Measurements from ENCODE around the gene TNFSF13. TPM values are rescaled to one million over a fixed set of nuclear protein-coding genes. Genes with fewer than 3 reads are reported as not detected.

Gene TNFSF13, protein sequence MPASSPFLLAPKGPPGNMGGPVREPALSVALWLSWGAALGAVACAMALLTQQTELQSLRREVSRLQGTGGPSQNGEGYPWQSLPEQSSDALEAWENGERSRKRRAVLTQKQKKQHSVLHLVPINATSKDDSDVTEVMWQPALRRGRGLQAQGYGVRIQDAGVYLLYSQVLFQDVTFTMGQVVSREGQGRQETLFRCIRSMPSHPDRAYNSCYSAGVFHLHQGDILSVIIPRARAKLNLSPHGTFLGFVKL
- 14.4 and 15.3 TPM in 2 replicates for total RNA-seq

DNA sequence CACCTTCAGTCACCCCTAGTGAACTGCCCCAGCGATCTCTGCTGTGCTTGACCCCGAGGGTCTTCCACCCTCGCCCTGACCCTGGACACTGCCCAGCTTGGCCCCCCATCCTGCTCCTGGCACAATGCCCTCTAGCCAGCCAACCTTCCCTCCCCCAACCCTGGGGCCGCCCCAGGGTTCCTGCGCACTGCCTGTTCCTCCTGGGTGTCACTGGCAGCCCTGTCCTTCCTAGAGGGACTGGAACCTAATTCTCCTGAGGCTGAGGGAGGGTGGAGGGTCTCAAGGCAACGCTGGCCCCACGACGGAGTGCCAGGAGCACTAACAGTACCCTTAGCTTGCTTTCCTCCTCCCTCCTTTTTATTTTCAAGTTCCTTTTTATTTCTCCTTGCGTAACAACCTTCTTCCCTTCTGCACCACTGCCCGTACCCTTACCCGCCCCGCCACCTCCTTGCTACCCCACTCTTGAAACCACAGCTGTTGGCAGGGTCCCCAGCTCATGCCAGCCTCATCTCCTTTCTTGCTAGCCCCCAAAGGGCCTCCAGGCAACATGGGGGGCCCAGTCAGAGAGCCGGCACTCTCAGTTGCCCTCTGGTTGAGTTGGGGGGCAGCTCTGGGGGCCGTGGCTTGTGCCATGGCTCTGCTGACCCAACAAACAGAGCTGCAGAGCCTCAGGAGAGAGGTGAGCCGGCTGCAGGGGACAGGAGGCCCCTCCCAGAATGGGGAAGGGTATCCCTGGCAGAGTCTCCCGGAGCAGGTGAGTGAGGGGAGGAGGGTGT lies at the start of gene TNFSF13:
Gene TNFSF13 (plus strand): TSS at position 207 of the 776 bp plus-strand sequence. CDS start 290 bp downstream, at position 497.
- DNase-seq (no peak), ATAC-seq (ENCODE audit: low read depth) (no peak)
- Mint-ChIP-seq H3K9me3 (no peaks in the 10 kb centered on the region), H3K4me3 (peak within 1 kb of the TSS; percentile 84), H3K27ac (peak within 1 kb of the TSS; percentile 96), H3K4me1 (peaks cover 67% of the 10 kb centered on the region), H3K36me3 (ENCODE audit: low read depth) (peaks cover 22% of the 10 kb centered on the region), H3K27me3 (no peaks in the 10 kb centered on the region)
- ChIA-PET CTCF (interaction anchor here (1.0 to 6.1 kb wide), 4 partner anchors 40 to 203 kb away, joined by 3 to 364 read pairs (median 4); partner anchors contain the start of gene TMEM95), POLR2A (interaction anchor here (0.6 to 7.9 kb wide), 14 partner anchors 8 to 689 kb away, joined by 3 to 98 read pairs (median 10); partner anchors contain the start of genes CD68, CTC1, MPDU1 and POLR2A)
- intact Hi-C loops (cut with micrococcal nuclease) = no loop called here
- TF ChIP-seq, protein P1, sequence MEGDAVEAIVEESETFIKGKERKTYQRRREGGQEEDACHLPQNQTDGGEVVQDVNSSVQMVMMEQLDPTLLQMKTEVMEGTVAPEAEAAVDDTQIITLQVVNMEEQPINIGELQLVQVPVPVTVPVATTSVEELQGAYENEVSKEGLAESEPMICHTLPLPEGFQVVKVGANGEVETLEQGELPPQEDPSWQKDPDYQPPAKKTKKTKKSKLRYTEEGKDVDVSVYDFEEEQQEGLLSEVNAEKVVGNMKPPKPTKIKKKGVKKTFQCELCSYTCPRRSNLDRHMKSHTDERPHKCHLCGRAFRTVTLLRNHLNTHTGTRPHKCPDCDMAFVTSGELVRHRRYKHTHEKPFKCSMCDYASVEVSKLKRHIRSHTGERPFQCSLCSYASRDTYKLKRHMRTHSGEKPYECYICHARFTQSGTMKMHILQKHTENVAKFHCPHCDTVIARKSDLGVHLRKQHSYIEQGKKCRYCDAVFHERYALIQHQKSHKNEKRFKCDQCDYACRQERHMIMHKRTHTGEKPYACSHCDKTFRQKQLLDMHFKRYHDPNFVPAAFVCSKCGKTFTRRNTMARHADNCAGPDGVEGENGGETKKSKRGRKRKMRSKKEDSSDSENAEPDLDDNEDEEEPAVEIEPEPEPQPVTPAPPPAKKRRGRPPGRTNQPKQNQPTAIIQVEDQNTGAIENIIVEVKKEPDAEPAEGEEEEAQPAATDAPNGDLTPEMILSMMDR (IDR thresholded peaks at IDR 0.05) = no peak

DNA sequence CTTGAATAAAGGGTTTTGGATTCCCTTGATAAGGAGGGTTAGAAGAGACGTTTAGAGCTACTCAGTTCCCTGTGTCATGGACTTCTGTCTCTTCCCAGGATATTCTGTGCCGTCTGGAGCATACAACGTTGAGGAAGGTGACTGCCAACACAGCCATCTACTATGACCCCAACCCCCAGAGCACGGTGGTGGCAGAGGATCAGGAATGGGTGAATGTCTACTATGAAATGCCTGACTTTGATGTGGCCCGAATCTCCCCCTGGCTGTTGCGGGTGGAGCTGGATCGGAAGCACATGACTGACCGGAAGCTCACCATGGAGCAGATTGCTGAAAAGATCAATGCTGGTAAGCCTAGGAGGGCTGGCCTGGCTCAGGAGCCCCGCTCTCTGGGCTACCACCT lies 49.7 kb upstream of the TNFSF13 start:
- intact Hi-C loops (cut with micrococcal nuclease) = no loop called here
- ATAC-seq (ENCODE audit: low read depth) = no peak
- Mint-ChIP-seq H3K27ac (no peak overlapping the region), H3K36me3 (ENCODE audit: low read depth) (peaks cover 91% of the 10 kb centered on the region), H3K27me3 (no peaks in the 10 kb centered on the region), H3K9me3 (no peaks in the 10 kb centered on the region), H3K4me3 (no peak overlapping the region), H3K4me1 (no peaks in the 10 kb centered on the region)
- TF ChIP-seq, protein P1 (IDR thresholded peaks at IDR 0.05) = no peak
- no peak for DNase-seq
- CTCF ChIA-PET = interaction anchor here (1.8 kb wide), 1 partner anchor 52 kb away, joined by 8 read pairs; the partner anchor contains the start of gene SENP3
- POLR2A ChIA-PET = no interaction called here

DNA sequence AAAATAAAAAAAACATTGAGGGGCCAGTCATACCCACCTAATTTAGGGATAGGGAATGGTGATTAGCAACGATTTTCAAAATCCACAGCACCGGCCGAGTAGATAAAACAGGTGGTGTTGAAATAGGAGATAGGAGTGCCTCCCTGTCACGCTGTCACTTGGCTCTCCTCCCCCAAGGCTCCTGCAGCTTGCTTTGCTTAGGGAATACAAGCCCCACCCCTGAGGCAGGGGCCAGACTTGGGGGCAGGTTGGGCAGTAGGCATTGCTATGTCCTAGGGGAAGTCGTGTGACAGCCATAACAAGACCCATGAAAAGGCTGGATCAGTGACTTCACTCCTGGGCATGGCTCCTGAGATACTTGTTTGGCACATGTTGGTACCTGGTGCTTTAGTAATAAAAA lies 48.6 kb upstream of the TNFSF13 start:
- Mint-ChIP-seq H3K36me3 (ENCODE audit: low read depth) (peaks cover 95% of the 10 kb centered on the region), H3K4me3 (no peak overlapping the region), H3K27me3 (no peaks in the 10 kb centered on the region), H3K4me1 (no peaks in the 10 kb centered on the region), H3K9me3 (no peaks in the 10 kb centered on the region), H3K27ac (no peak overlapping the region)
- TF ChIP-seq, protein P1 (IDR thresholded peaks at IDR 0.05) = no peak
- POLR2A ChIA-PET = no interaction called here
- CTCF ChIA-PET = interaction anchor here (0.6 to 1.8 kb wide), 2 partner anchors 49 to 51 kb away, joined by 3 to 8 read pairs; partner anchors contain the start of genes SENP3 and TNFSF13
- intact Hi-C loops (cut with micrococcal nuclease) = no loop called here
- DNase-seq = no peak
- ATAC-seq (ENCODE audit: low read depth) = no peak

DNA sequence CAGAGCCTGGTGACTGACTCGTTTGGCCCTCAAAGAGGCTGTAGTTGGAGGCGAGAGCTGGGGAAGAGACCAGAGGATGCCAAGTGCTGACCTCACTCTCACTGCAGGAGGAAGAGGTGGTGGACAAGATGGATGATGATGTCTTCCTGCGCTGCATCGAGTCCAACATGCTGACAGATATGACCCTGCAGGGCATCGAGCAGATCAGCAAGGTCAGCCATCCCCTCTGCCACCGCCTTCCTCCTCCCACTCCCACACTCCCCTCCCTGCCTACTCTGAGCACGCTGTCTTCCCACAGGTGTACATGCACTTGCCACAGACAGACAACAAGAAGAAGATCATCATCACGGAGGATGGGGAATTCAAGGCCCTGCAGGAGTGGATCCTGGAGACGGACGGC lies 47.4 kb upstream of the TNFSF13 start:
- H3K9me3 Mint-ChIP-seq = no peaks in the 10 kb centered on the region
- peaks cover 85% of the 10 kb centered on the region for H3K36me3 Mint-ChIP-seq (ENCODE audit: low read depth)
- H3K27me3 Mint-ChIP-seq = no peaks in the 10 kb centered on the region
- POLR2A ChIA-PET = interaction anchor here (0.7 kb wide), 1 partner anchor 39 kb away, joined by 3 read pairs; no protein-coding TSS in a partner anchor
- H3K4me1 Mint-ChIP-seq = no peaks in the 10 kb centered on the region
- TF ChIP-seq, protein P1 (IDR thresholded peaks at IDR 0.05) = no peak
- no peak overlapping the region for H3K27ac Mint-ChIP-seq
- intact Hi-C loops (cut with micrococcal nuclease) = no loop called here
- DNase-seq (no peak), ATAC-seq (ENCODE audit: low read depth) (no peak)
- no peak overlapping the region for H3K4me3 Mint-ChIP-seq
- CTCF ChIA-PET = interaction anchor here (0.9 kb wide), 1 partner anchor 75 kb away, joined by 3 read pairs; no protein-coding TSS in a partner anchor

DNA sequence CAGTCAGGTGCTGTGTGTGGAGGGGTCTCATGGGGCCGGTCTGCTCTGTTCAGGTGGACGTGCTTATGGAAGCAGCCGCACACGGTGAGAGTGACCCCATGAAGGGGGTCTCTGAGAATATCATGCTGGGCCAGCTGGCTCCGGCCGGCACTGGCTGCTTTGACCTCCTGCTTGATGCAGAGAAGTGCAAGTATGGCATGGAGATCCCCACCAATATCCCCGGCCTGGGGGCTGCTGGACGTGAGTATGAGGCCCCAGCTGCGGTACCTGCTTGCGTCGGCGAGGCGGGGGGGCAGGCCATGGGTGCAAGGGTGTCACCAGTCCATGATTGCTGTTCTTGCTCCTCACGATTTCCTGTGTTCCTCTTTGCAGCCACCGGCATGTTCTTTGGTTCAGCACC lies 46.4 kb upstream of the TNFSF13 start:
- TF ChIP-seq, protein P1 (IDR thresholded peaks at IDR 0.05) = no peak
- intact Hi-C loops (cut with micrococcal nuclease) = no loop called here
- DNase-seq = no peak
- Mint-ChIP-seq H3K4me1 (no peaks in the 10 kb centered on the region), H3K27me3 (no peaks in the 10 kb centered on the region), H3K9me3 (no peaks in the 10 kb centered on the region), H3K27ac (no peak overlapping the region), H3K4me3 (no peak overlapping the region), H3K36me3 (ENCODE audit: low read depth) (peaks cover 75% of the 10 kb centered on the region)
- ATAC-seq (ENCODE audit: low read depth) = no peak
- POLR2A ChIA-PET = interaction anchor here (4.4 kb wide), 1 partner anchor 47 kb away, joined by 98 read pairs; the partner anchor contains the start of genes SENP3 and TNFSF13
- CTCF ChIA-PET = interaction anchor here (1.6 to 14.2 kb wide), 2 partner anchors 47 to 77 kb away, joined by 13 to 364 read pairs; partner anchors contain the start of genes SENP3, SOX15 and TNFSF13

Data from activated B cell treated with CpG ODN at 0.5 μM for 24 hours (primary cell).